Neural progenitor cell (in vitro differentiated cells): ENCODE results near the gene AK4. TPM values are rescaled to one million over a fixed set of nuclear protein-coding genes. Genes with fewer than 3 reads are reported as not detected.

Experiments
- DNase-seq: peaks from one replicate; pipeline ENCODE4 v3.0.0-alpha.2; 2016; ENCODE audit warnings: low spot score
- H2AFZ ChIP-seq: fragments of 200-600 bp; sonication (generic); replicated peaks from 2 replicates; pipeline ENCODE4 v1.6.1; 2016; ENCODE audit warnings: antibody characterized with exemption
- H3F3A ChIP-seq: fragments of 200-600 bp; sonication (generic); 2 replicates; pipeline ENCODE4 v1.6.1; 2016; ENCODE audit warnings: antibody characterized with exemption, low read depth
- H3K27ac ChIP-seq: fragments of 200-600 bp; sonication (generic); 2 replicates; pipeline ENCODE4 v1.5.1; 2016; ENCODE audit warnings: mild to moderate bottlenecking
- H3K27me3 ChIP-seq: fragments of 200-600 bp; sonication (generic); 2 replicates; pipeline ENCODE4 v1.6.1; 2016; ENCODE audit warnings: mild to moderate bottlenecking, moderate library complexity
- H3K36me3 ChIP-seq: fragments of 200-600 bp; sonication (generic); 2 replicates; pipeline ENCODE4 v1.5.1; 2016
- H3K4me1 ChIP-seq: fragments of 200-600 bp; sonication (generic); 2 replicates; pipeline ENCODE4 v1.6.1; 2016; ENCODE audit warnings: mixed run types
- H3K4me2 ChIP-seq: fragments of 200-600 bp; sonication (generic); 2 replicates; pipeline ENCODE4 v1.6.1; 2016
- H3K4me3 ChIP-seq: fragments of 200-600 bp; sonication (generic); 2 replicates; pipeline ENCODE4 v1.5.1; 2016
- H3K79me2 ChIP-seq: fragments of 200-600 bp; sonication (generic); 2 replicates; pipeline ENCODE4 v1.6.1; 2016; ENCODE audit warnings: low read depth
- H3K9ac ChIP-seq: fragments of 200-600 bp; sonication (generic); 2 replicates; pipeline ENCODE4 v1.6.1; 2016
- H3K9me3 ChIP-seq: fragments of 200-600 bp; sonication (generic); 2 replicates; pipeline ENCODE4 v1.5.1; 2016; ENCODE audit warnings: low read depth
- H4K20me1 ChIP-seq: fragments of 200-600 bp; sonication (generic); 2 replicates; pipeline ENCODE4 v1.6.1; 2016; ENCODE audit warnings: low read depth
- H3K27ac Mint-ChIP-seq: 3 replicates; pipeline ENCODE4 v1.8.0; 2021; ENCODE audit warnings: mixed read lengths
- H3K27me3 Mint-ChIP-seq: 2 replicates; pipeline ENCODE4 v1.8.0; 2022; ENCODE audit warnings: low read depth, mild to moderate bottlenecking, inconsistent platforms, moderate library complexity, mixed read lengths; ENCODE audit not compliant: insufficient read depth
- H3K36me3 Mint-ChIP-seq: 3 replicates; pipeline ENCODE4 v1.8.0; 2021; ENCODE audit warnings: mixed read lengths
- H3K4me1 Mint-ChIP-seq: 3 replicates; pipeline ENCODE4 v1.8.0; 2021; ENCODE audit warnings: mixed read lengths
- H3K4me3 Mint-ChIP-seq: 3 replicates; pipeline ENCODE4 v1.8.0; 2021; ENCODE audit warnings: mild to moderate bottlenecking, moderate library complexity, mixed read lengths
- H3K9me3 Mint-ChIP-seq: 3 replicates; pipeline ENCODE4 v1.8.0; 2020; ENCODE audit warnings: mixed read lengths
- CTCF ChIP-seq: fragments of 200-600 bp; sonication (generic); IDR thresholded peaks from 2 replicates; pipeline ENCODE4 v1.5.1; 2017; ENCODE audit warnings: antibody characterized with exemption, mild to moderate bottlenecking
- EZH2 ChIP-seq: fragments of 200-600 bp; sonication (generic); IDR thresholded peaks from 2 replicates; pipeline ENCODE4 v1.6.1; 2017; ENCODE audit warnings: antibody characterized with exemption, mild to moderate bottlenecking, moderate library complexity
- EZH2phosphoT487 ChIP-seq: fragments of 200-600 bp; sonication (generic); IDR thresholded peaks from 2 replicates; pipeline ENCODE4 v1.6.1; 2017; ENCODE audit warnings: antibody characterized with exemption
- total RNA-seq: library from RNA; depleted of rRNA; stranded (reverse); fragments of >200 nt; gene quantifications from 2 replicates; pipeline ENCODE4 v1.2.3, GENCODE V29; 2015; ENCODE audit warnings: low replicate concordance

Gene AK4
- total RNA-seq, 1 donor from 2014 or later, result 31.5 TPM

DNA sequence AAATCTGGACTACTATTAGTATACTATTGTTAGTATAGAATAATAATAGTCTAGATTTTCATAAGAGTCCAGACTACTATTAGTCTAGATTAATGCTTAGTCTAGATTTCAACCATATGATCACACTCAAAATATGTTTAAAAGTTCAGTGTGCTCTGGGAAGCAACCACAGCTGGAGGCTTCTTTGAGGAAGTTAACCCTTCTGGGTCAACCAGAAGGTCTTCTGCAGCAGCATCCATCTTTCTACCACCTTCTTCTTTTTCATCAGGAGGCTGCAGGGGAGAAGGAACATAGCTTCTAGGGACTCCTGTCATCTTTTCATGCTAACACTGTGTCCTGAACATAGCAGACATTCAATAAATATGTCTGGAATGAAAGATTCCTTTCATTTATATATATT is 110.1 kb downstream of the AK4 start:
- Histone ChIP-seq H3F3A (peaks cover 8% of the 10 kb centered on the region), H3K79me2 (peaks cover 21% of the 10 kb centered on the region), H2AFZ (no peak overlapping the region), H3K4me3 (no peak overlapping the region), H3K9ac (no peak overlapping the region), H3K4me2 (no peak overlapping the region), H4K20me1 (peaks cover 3% of the 10 kb centered on the region), H3K27me3 (peaks cover 13% of the 10 kb centered on the region), H3K36me3 (no peaks in the 10 kb centered on the region), H3K4me1 (peaks cover 19% of the 10 kb centered on the region), H3K27ac (no peak overlapping the region), H3K9me3 (no peaks in the 10 kb centered on the region)
- Mint-ChIP-seq H3K9me3 (no peaks in the 10 kb centered on the region), H3K27me3 (peaks cover 6% of the 10 kb centered on the region), H3K27ac (no peak overlapping the region), H3K36me3 (no peaks in the 10 kb centered on the region), H3K4me1 (peaks cover 16% of the 10 kb centered on the region), H3K4me3 (no peak overlapping the region)
- no peak for TF ChIP-seq EZH2phosphoT487
- no peak for TF ChIP-seq CTCF
- no peak for TF ChIP-seq EZH2
- DNase-seq, result no peak

- H3K79me2 ChIP-seq, result peaks cover 21% of the 10 kb centered on the region
- no peaks in the 10 kb centered on the region for H3K36me3 Mint-ChIP-seq
- no peaks in the 10 kb centered on the region for H3K36me3 ChIP-seq
- peaks cover 3% of the 10 kb centered on the region for H4K20me1 ChIP-seq
- H3K27me3 Mint-ChIP-seq, result peaks cover 6% of the 10 kb centered on the region
- no peak for TF ChIP-seq EZH2
- no peak for TF ChIP-seq EZH2phosphoT487
- H3K9me3 ChIP-seq, result no peaks in the 10 kb centered on the region
- DNase-seq, result no peak
- H3K4me1 ChIP-seq, result peaks cover 22% of the 10 kb centered on the region
- H3K9ac ChIP-seq, result no peak overlapping the region
- peaks cover 20% of the 10 kb centered on the region for H3K4me1 Mint-ChIP-seq
- no peak overlapping the region for H3K27ac ChIP-seq
- H3F3A ChIP-seq, result peaks cover 11% of the 10 kb centered on the region
- no peak overlapping the region for H3K4me3 ChIP-seq
- H2AFZ ChIP-seq, result no peak overlapping the region
- H3K27ac Mint-ChIP-seq, result no peak overlapping the region
- no peaks in the 10 kb centered on the region for H3K9me3 Mint-ChIP-seq
- H3K4me3 Mint-ChIP-seq, result no peak overlapping the region
- H3K27me3 ChIP-seq, result peaks cover 7% of the 10 kb centered on the region
- no peak overlapping the region for H3K4me2 ChIP-seq
These were observed 111.8 kb downstream of the AK4 start for GRCh38 chr1:65259816-65260215.

DNA sequence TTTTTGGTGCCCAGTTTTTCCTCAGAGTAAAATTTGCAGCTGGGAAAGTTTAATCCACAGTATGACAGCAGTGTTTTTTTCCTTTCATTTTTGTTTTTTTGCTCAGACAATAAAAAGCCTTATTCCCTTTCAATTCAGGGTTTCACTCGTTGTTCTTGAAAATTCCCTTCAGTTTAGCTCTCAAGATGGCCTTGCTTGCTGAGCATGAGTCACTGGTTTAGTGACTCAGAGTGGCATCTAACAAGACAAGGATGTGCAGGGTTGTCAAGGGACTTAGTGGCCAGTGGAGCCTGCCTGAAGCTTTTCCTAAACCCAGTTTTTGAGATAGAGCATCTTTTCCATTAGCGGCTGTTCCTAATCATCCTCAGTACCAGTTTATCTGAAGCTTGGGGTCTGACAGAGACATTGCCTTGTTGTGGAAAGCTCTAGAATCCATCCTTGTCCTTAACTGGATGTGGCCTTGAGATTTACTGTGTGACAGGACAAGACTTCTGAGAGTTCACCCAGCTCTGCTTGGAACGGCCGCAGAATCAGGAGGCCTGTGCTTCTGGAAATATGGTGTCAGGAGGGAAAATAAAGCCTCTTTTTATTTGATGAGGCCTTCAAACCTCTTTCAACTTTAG is 113.0 kb downstream of the AK4 start:
- H4K20me1 ChIP-seq, result peaks cover 3% of the 10 kb centered on the region
- H3K27me3 ChIP-seq, result peaks cover 5% of the 10 kb centered on the region
- peaks cover 17% of the 10 kb centered on the region for H3K79me2 ChIP-seq
- peaks cover 2% of the 10 kb centered on the region for H3K27me3 Mint-ChIP-seq
- H2AFZ ChIP-seq, result no peak overlapping the region
- H3K4me3 ChIP-seq, result no peak overlapping the region
- no peaks in the 10 kb centered on the region for H3K36me3 Mint-ChIP-seq
- H3K4me1 Mint-ChIP-seq, result peaks cover 17% of the 10 kb centered on the region
- H3K4me2 ChIP-seq, result no peak overlapping the region
- no peak for DNase-seq
- H3K9me3 Mint-ChIP-seq, result no peaks in the 10 kb centered on the region
- peaks cover 20% of the 10 kb centered on the region for H3K4me1 ChIP-seq
- H3K27ac ChIP-seq, result no peak overlapping the region
- H3F3A ChIP-seq, result peaks cover 9% of the 10 kb centered on the region
- H3K9me3 ChIP-seq, result no peaks in the 10 kb centered on the region
- no peak overlapping the region for H3K27ac Mint-ChIP-seq
- H3K4me3 Mint-ChIP-seq, result no peak overlapping the region
- no peaks in the 10 kb centered on the region for H3K36me3 ChIP-seq
- no peak for TF ChIP-seq EZH2phosphoT487
- no peak for TF ChIP-seq EZH2
- TF ChIP-seq CTCF, result no peak
- H3K9ac ChIP-seq, result no peak overlapping the region

DNA sequence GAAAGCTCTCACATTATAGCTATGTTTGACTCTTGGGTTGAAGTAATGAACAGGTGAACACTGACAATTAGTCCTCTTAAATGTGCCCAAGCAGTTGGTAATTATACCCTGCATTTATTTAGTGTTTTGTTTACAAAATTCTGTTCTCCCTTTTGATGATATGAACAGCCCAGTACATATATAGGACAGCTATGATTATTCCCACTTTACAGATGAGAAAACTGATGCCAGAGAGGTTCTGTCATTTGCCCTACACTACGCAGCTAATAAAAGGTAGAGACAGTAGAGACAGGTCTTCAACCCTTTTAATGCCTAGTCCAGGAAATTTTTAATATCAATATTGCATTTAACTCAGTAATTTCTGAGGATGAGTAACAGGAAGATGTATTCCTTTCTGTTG is 115.3 kb downstream of the AK4 start:
- no peaks in the 10 kb centered on the region for H3K79me2 ChIP-seq
- H3K4me3 ChIP-seq, result no peak overlapping the region
- no peaks in the 10 kb centered on the region for H4K20me1 ChIP-seq
- no peaks in the 10 kb centered on the region for H3K36me3 ChIP-seq
- Mint-ChIP-seq H3K27ac (no peak overlapping the region), H3K9me3 (no peaks in the 10 kb centered on the region), H3K4me1 (peaks cover 22% of the 10 kb centered on the region), H3K4me3 (no peak overlapping the region), H3K36me3 (no peaks in the 10 kb centered on the region), H3K27me3 (peaks cover 6% of the 10 kb centered on the region)
- TF ChIP-seq EZH2, result no peak
- no peak for TF ChIP-seq EZH2phosphoT487
- TF ChIP-seq CTCF, result no peak
- peaks cover 9% of the 10 kb centered on the region for H3F3A ChIP-seq
- H2AFZ ChIP-seq, result no peak overlapping the region
- peaks cover 10% of the 10 kb centered on the region for H3K27me3 ChIP-seq
- peaks cover 16% of the 10 kb centered on the region for H3K4me1 ChIP-seq
- no peak overlapping the region for H3K4me2 ChIP-seq
- no peaks in the 10 kb centered on the region for H3K9me3 ChIP-seq
- H3K27ac ChIP-seq, result no peak overlapping the region
- H3K9ac ChIP-seq, result no peak overlapping the region
- no peak for DNase-seq
